Stimulated activated CD4-positive, alpha-beta T cell treated with anti-CD3 and anti-CD28 coated beads, Interleukin-4, amount 100 ng/mL, for 4 hours (primary cell): ENCODE data around the gene CDH3.

Experiments used
- DNase-seq, 2 experiments: peaks; one replicate each; pipeline ENCODE4 v3.0.0-alpha.2; 2020

The CDH3 gene

DNA sequence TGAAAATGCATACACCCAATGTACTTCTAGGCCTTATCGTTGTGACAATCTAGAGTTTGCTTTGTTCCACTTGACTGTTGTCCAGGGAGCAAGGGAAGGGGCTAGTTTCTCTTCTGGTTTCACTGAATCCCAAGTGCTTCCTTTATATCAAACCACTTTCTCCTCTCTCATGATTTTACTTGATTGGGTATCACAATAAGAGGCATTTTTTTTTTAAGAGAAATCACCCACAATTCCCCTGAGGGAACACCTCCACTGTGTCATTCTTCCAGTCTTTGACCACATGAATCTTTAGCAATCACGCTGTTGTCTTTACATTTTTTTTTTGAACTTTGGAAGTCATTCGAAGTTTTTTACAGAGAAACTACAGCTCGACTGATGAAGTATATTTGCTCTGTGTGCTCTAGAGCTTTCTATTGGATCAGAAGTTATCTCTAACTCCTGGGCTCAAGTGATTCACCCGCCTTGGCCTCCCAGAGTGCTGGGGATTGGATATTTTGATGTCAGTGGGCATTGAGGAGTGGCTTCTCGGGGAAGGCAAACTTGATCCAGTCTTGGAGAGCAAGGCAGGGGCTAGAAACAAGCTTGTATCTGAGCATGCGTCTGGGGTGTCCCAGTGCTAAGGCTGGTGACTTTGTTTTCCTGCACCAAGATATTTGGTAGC, 95.0 kb downstream of the CDH3 start:
- no peak for DNase-seq

DNA sequence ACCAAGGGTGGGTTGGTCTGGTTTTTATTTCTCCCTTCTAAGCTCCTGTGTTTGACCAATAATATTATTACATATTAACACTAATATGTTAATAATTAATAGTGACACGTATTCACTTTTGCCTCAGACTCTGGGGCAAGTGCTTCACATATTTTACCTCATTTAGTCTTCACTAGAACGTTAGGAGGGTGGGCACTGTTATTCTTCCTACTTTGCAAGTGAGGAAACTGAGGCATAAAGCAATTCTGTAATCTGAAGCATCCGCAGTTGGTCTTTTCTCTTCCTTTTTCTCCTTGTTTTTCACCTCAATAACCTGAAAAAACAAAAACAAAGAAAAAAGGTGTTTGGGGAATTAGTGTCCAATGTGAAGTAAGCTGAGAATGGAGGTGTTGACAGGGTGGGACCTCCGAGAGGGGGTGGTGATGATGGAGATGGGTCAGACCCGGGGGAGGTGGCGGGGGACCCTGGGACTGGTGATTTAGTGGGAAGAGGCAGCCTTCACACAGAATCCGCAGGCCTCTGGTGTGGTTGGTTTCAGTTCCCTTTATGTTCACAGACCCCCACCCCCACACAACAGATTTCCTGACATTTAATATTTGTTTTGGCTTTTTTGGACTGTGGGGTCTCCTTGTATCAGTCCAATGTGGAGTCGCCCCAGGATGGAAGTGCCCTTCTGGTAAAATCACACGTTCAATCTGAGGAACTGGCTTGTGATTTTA, 95.7 kb downstream of the CDH3 start:
- DNase-seq, result no peak

GRCh38 chr16:68743664-68744063, 98.6 kb downstream of the CDH3 start:
- DNase-seq, result no peak

DNA sequence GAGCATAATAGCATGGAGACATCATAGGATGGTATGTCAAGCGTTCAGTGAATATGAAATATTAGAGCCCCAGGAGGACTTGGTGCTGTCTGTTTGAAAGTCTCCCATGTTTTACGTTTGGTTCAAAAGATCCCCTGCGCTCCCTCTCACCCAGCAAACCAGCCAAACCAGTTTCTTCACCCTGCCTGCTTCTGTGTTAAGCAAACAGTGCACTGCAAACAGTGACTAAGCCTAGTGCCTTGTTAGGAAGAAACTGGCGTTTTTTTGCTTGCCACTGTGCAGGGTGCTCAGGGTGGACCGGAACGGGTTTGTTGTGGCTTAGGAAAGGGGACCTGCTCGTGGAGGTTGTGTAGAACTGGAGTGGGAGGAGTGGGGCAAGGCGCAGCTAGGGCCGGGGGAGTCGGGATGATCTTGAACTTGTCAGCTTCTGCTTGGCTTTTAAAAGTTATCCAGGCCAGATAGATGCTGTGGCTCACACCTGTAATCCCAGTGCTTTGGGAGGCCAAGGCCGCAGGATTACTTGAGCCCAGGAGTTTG, 99.7 kb downstream of the CDH3 start:
- DNase-seq, result no peak

- no peak for DNase-seq
Observed at GRCh38 chr16:68746951-68747350, 101.8 kb downstream of the CDH3 start.

DNA sequence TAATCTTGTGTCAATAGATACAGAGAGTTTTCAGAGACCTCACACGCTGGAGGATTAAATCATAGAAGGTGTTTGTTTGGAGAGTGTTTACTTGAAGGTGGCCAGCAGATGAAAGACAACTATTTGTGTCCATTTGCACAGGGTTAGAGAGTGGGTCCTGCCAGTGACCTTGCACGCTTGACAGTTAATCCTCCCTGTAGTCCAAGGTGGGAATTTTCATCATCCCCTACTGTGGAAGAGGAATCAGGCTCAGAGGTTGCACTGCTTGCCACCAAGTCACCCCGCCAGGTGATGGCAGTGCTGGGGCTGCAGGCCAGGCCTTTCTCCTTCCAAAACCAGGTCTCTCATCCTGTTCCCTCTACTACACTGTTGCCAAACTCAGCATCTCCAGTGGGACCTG, 104.3 kb downstream of the CDH3 start:
- DNase-seq, result no peak
